Hepatocyte (in vitro differentiated cells): ENCODE results near the gene YBX2.

Experiments used
- EZH2 ChIP-seq: fragments of 200-600 bp; sonication (generic); IDR thresholded peaks from 2 replicates; pipeline ENCODE4 v1.6.1; 2016; ENCODE audit warnings: antibody characterized with exemption, mild to moderate bottlenecking, borderline replicate concordance
- EZH2phosphoT487 ChIP-seq: fragments of 200-600 bp; sonication (generic); IDR thresholded peaks from one replicate; pipeline ENCODE4 v1.6.1; 2018; ENCODE audit warnings: antibody characterized with exemption, mild to moderate bottlenecking, low read depth, moderate library complexity; ENCODE audit not compliant: unreplicated experiment, severe bottlenecking
- TF ChIP-seq, protein P1 (sequence below): fragments of 200-600 bp; sonication (generic); IDR thresholded peaks from 2 replicates; pipeline ENCODE4 v1.5.1; 2016; ENCODE audit warnings: antibody characterized with exemption, mild to moderate bottlenecking; ENCODE audit not compliant: poor library complexity

DNA sequence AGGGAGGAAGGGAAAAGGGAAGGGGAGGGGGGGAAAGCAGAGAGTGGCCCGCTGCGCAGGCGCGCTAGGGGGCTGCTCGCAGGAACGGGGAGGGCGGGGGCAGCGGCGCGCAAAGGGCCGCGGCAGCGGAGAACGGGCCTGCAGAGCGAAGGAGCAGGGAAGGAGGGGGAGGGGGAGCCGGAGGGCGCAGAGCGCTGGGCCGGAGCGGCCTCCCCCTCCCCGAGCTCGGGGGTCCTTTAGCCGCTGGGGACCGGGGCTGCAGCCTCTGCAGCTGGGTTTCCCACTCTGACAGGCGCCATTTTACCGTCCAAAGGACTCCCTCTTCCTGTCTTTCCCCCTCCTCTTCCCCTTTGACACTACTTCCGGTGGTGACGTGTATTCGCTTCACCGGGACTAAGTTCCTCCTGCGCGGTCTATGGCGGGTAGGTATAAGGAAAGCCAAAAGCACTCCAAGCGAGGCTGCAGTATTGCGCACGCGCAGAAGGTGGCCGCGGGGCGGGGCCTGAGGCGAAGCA lies 42.7 kb downstream of the YBX2 start, which contains the start of gene CTDNEP1:
- TF ChIP-seq, protein P1, sequence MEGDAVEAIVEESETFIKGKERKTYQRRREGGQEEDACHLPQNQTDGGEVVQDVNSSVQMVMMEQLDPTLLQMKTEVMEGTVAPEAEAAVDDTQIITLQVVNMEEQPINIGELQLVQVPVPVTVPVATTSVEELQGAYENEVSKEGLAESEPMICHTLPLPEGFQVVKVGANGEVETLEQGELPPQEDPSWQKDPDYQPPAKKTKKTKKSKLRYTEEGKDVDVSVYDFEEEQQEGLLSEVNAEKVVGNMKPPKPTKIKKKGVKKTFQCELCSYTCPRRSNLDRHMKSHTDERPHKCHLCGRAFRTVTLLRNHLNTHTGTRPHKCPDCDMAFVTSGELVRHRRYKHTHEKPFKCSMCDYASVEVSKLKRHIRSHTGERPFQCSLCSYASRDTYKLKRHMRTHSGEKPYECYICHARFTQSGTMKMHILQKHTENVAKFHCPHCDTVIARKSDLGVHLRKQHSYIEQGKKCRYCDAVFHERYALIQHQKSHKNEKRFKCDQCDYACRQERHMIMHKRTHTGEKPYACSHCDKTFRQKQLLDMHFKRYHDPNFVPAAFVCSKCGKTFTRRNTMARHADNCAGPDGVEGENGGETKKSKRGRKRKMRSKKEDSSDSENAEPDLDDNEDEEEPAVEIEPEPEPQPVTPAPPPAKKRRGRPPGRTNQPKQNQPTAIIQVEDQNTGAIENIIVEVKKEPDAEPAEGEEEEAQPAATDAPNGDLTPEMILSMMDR, result no peak
- TF ChIP-seq EZH2 (no peak), EZH2phosphoT487 (no peak)
